HepG2 (cell line): ENCODE results near the gene HOXA7. TPM values are rescaled to one million over a fixed set of nuclear protein-coding genes. Genes with fewer than 3 reads are reported as not detected.

Experiments
- ARID2 ChIP-seq: sonication (generic); formaldehyde crosslinking; IDR thresholded peaks from 2 replicates; pipeline ENCODE4 v1.8.1; 2022; ENCODE audit warnings: mild to moderate bottlenecking, missing genetic modification reagents, borderline replicate concordance
- DNMT3B ChIP-seq: conservative IDR thresholded peaks from 2 replicates; pipeline ENCODE4 v1.6.1; 2016; ENCODE audit warnings: missing biosample characterization, control low read depth
- ELF1 ChIP-seq: sonication (generic); formaldehyde crosslinking; IDR thresholded peaks from 2 replicates; pipeline ENCODE4 v1.4.0; 2020; ENCODE audit warnings: missing genetic modification reagents
- ERF ChIP-seq: IDR thresholded peaks from 2 replicates; pipeline ENCODE4 v1.6.1; 2018; ENCODE audit warnings: missing biosample characterization, missing genetic modification reagents
- FOXJ3 ChIP-seq: sonication (generic); formaldehyde crosslinking; IDR thresholded peaks from 2 replicates; pipeline ENCODE4 v1.4.0; 2020; ENCODE audit warnings: missing genetic modification reagents, mild to moderate bottlenecking, borderline replicate concordance
- JUND ChIP-seq: sonication (generic); formaldehyde crosslinking; IDR thresholded peaks from 2 replicates; pipeline ENCODE4 v1.8.0; 2022; ENCODE audit warnings: mild to moderate bottlenecking, missing genetic modification reagents
- KDM1A ChIP-seq: IDR thresholded peaks from 2 replicates; pipeline ENCODE4 v1.6.1; 2016; ENCODE audit warnings: missing compliant biosample characterization
- NFYC ChIP-seq: IDR thresholded peaks from 2 replicates; pipeline ENCODE4 v1.6.1; 2016; ENCODE audit warnings: missing genetic modification reagents, missing compliant biosample characterization
- NKX3-1 ChIP-seq: sonication (generic); formaldehyde crosslinking; IDR thresholded peaks from 2 replicates; pipeline ENCODE4 v1.5.0; 2020; ENCODE audit warnings: missing genetic modification reagents
- REL ChIP-seq: sonication (generic); formaldehyde crosslinking; conservative IDR thresholded peaks from 2 replicates; pipeline ENCODE4 v1.8.0; 2022; ENCODE audit warnings: mild to moderate bottlenecking, missing genetic modification reagents, moderate library complexity
- REPIN1 ChIP-seq: sonication (generic); formaldehyde crosslinking; IDR thresholded peaks from 2 replicates; pipeline ENCODE4 v1.8.0; 2022; ENCODE audit warnings: missing genetic modification reagents, low read depth, mild to moderate bottlenecking, borderline replicate concordance
- SAP130 ChIP-seq: IDR thresholded peaks from 2 replicates; pipeline ENCODE4 v1.6.1; 2016; ENCODE audit warnings: low read depth
- TCF7 ChIP-seq: sonication (generic); IDR thresholded peaks from 2 replicates; pipeline ENCODE4 v1.6.1; 2016; ENCODE audit warnings: antibody characterized with exemption, low read depth
- TEAD2 ChIP-seq: sonication (generic); formaldehyde crosslinking; IDR thresholded peaks from 2 replicates; pipeline ENCODE4 v1.9.0; 2021; ENCODE audit warnings: missing genetic modification reagents
- ZBTB7A ChIP-seq: sonication (generic); formaldehyde crosslinking; IDR thresholded peaks from 2 replicates; pipeline ENCODE4 v1.8.0; 2022; ENCODE audit warnings: mild to moderate bottlenecking, missing genetic modification reagents
- ZBTB7B ChIP-seq: sonication (generic); formaldehyde crosslinking; IDR thresholded peaks from 2 replicates; pipeline ENCODE4 v1.4.0; 2020; ENCODE audit warnings: missing genetic modification reagents
- ZNF230 ChIP-seq: sonication (generic); formaldehyde crosslinking; IDR thresholded peaks from 2 replicates; pipeline ENCODE4 v1.4.0; 2020; ENCODE audit warnings: mild to moderate bottlenecking, missing genetic modification reagents
- ZNF3 ChIP-seq: IDR thresholded peaks from 2 replicates; pipeline ENCODE4 v1.7.0; 2017; ENCODE audit warnings: inconsistent platforms
- ZNF350 ChIP-seq: sonication (generic); formaldehyde crosslinking; IDR thresholded peaks from 2 replicates; pipeline ENCODE4 v1.4.0; 2020; ENCODE audit warnings: mild to moderate bottlenecking, low read depth, missing genetic modification reagents, borderline replicate concordance
- ZNF382 ChIP-seq: sonication (generic); formaldehyde crosslinking; IDR thresholded peaks from 2 replicates; pipeline ENCODE4 v1.5.0; 2020; ENCODE audit warnings: missing genetic modification reagents, mild to moderate bottlenecking, borderline replicate concordance
- ZNF547 ChIP-seq: sonication (generic); formaldehyde crosslinking; IDR thresholded peaks from 2 replicates; pipeline ENCODE4 v1.5.1; 2020; ENCODE audit warnings: mild to moderate bottlenecking, missing genetic modification reagents
- ZNF75D ChIP-seq: sonication (generic); formaldehyde crosslinking; IDR thresholded peaks from 2 replicates; pipeline ENCODE4 v1.8.1; 2023; ENCODE audit warnings: missing genetic modification reagents, mild to moderate bottlenecking, borderline replicate concordance
- polyA plus RNA-seq, 8 experiments: library from polyadenylated mRNA; depleted of rRNA in 3 of 8; stranded (reverse) in 7 of 8; unstranded in 1 of 8; fragments of >200 nt; fragmentation: Illumina TruSeq in 4 of 8; extraction: Trizol in 4 of 8; gene quantifications; 2 replicates each; pipeline versions ENCODE4 v1.2.1 to v1.2.3, GENCODE V29; 2011 to 2016; ENCODE audit warnings: low read depth in 4 of 8, missing spikeins in 1 of 8, mixed read lengths in 1 of 8; ENCODE audit not compliant: insufficient read depth in 1 of 8
- total RNA-seq, 5 experiments: library from RNA; depleted of rRNA; stranded (reverse); fragments of >200 nt; fragmentation: Illumina TruSeq; extraction: Trizol; gene quantifications; 2 replicates each; pipeline ENCODE4 v1.2.3, GENCODE V29; 2016; ENCODE audit warnings: low read depth in 1 of 5
- TF ChIP-seq, protein P1 (sequence below): IDR thresholded peaks from 2 replicates; pipeline ENCODE4 v1.6.1; 2018; ENCODE audit warnings: missing genetic modification reagents
- TF ChIP-seq, protein P2 (sequence below): sonication (generic); formaldehyde crosslinking; IDR thresholded peaks from 2 replicates; pipeline ENCODE4 v1.5.0; 2020; ENCODE audit warnings: mild to moderate bottlenecking, missing genetic modification reagents, borderline replicate concordance
- TF ChIP-seq, protein P3 (sequence below): sonication (generic); formaldehyde crosslinking; IDR thresholded peaks from 2 replicates; pipeline ENCODE4 v1.8.1; 2023; ENCODE audit warnings: mild to moderate bottlenecking, inconsistent platforms, moderate library complexity, missing genetic modification reagents, borderline replicate concordance

HOXA7 gene
- total and polyA plus RNA-seq, 2 of the 13 experiments (the other 11 are each of a cell fraction or from before 2014, with no cell fraction given), result 0.05 TPM; not detected in 1

GRCh38 chr7:27130540-27131389, 25.7 kb downstream of the HOXA7 start, which contains the start of gene HOXA4 (continued):
- TF ChIP-seq, protein P1, sequence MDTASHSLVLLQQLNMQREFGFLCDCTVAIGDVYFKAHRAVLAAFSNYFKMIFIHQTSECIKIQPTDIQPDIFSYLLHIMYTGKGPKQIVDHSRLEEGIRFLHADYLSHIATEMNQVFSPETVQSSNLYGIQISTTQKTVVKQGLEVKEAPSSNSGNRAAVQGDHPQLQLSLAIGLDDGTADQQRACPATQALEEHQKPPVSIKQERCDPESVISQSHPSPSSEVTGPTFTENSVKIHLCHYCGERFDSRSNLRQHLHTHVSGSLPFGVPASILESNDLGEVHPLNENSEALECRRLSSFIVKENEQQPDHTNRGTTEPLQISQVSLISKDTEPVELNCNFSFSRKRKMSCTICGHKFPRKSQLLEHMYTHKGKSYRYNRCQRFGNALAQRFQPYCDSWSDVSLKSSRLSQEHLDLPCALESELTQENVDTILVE (CRISPR knock-in tag), result no peak
- TF ChIP-seq FOXJ3 (no peak), NFYC (CRISPR knock-in tag) (peak; percentile 95), DNMT3B (no peak), ZNF350 (peak; percentile 84; the same call in 1 of the 2 replicates), ZNF382 (no peak), ZNF3 (no peak), ZNF75D (no peak), ZNF230 (0 out of 2 replicates have a peak, but pooled peaks have one; percentile 52), ZNF547 (CRISPR knock-in tag) (peak; percentile 84), REL (no peak), JUND (no peak), ZBTB7A (peak; percentile 69), SAP130 (CRISPR knock-in tag) (peak; percentile 88), ERF (peak; percentile 65; the same call in 1 of the 2 replicates), ARID2 (CRISPR knock-in tag) (peak; percentile 52; the same call in 1 of the 2 replicates), ZBTB7B (peak; percentile 73; the same call in 1 of the 2 replicates), KDM1A (CRISPR knock-in tag) (peak; percentile 52; the same call in 1 of the 2 replicates), ELF1 (CRISPR knock-in tag) (peak; percentile 89), NKX3-1 (CRISPR knock-in tag) (no peak), TCF7 (0 out of 2 replicates have a peak, but pooled peaks have one; percentile 21), TEAD2 (CRISPR knock-in tag) (0 out of 2 replicates have a peak, but pooled peaks have one; percentile 33), REPIN1 (CRISPR knock-in tag) (peak; percentile 84)
- TF ChIP-seq, protein P2, sequence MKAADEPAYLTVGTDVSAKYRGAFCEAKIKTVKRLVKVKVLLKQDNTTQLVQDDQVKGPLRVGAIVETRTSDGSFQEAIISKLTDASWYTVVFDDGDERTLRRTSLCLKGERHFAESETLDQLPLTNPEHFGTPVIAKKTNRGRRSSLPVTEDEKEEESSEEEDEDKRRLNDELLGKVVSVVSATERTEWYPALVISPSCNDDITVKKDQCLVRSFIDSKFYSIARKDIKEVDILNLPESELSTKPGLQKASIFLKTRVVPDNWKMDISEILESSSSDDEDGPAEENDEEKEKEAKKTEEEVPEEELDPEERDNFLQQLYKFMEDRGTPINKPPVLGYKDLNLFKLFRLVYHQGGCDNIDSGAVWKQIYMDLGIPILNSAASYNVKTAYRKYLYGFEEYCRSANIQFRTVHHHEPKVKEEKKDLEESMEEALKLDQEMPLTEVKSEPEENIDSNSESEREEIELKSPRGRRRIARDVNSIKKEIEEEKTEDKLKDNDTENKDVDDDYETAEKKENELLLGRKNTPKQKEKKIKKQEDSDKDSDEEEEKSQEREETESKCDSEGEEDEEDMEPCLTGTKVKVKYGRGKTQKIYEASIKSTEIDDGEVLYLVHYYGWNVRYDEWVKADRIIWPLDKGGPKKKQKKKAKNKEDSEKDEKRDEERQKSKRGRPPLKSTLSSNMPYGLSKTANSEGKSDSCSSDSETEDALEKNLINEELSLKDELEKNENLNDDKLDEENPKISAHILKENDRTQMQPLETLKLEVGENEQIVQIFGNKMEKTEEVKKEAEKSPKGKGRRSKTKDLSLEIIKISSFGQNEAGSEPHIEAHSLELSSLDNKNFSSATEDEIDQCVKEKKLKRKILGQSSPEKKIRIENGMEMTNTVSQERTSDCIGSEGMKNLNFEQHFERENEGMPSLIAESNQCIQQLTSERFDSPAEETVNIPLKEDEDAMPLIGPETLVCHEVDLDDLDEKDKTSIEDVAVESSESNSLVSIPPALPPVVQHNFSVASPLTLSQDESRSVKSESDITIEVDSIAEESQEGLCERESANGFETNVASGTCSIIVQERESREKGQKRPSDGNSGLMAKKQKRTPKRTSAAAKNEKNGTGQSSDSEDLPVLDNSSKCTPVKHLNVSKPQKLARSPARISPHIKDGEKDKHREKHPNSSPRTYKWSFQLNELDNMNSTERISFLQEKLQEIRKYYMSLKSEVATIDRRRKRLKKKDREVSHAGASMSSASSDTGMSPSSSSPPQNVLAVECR (CRISPR knock-in tag), result peak; percentile 81; the same call in 1 of the 2 replicates
- TF ChIP-seq, protein P3, sequence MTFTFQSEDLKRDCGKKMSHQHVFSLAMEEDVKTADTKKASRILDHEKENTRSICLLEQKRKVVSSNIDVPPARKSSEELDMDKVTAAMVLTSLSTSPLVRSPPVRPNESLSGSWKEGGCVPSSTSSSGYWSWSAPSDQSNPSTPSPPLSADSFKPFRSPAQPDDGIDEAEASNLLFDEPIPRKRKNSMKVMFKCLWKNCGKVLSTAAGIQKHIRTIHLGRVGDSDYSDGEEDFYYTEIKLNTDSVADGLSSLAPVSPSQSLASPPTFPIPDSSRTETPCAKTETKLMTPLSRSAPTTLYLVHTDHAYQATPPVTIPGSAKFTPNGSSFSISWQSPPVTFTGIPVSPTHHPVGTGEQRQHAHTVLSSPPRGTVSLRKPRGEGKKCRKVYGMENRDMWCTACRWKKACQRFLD (CRISPR knock-in tag), result peak; percentile 81; the same call in 1 of the 2 replicates
